ENCODE measurements around the gene EMILIN3.

- no peak for TF ChIP-seq NANOG (IDR thresholded peaks at IDR 0.05; ENCODE audit: insufficient read depth, low read depth, low read length, poor library complexity, severe bottlenecking)
- TF ChIP-seq CTCF (IDR thresholded peaks at IDR 0.05; ENCODE audit: control extremely low read depth in 1 of 3, insufficient read depth in 1 of 3, low read depth in 1 of 3, low read length in 3 of 3), result no peak
- no peak for TF ChIP-seq TCF12 (IDR thresholded peaks at IDR 0.05; ENCODE audit: low read depth, low read length)
- TF ChIP-seq POLR2A (IDR thresholded peaks at IDR 0.05; ENCODE audit: control extremely low read depth in 1 of 2, low read depth in 2 of 2, low read length in 2 of 2), result no peak
- no peak for TF ChIP-seq TAF1 (IDR thresholded peaks at IDR 0.05; ENCODE audit: low read depth, low read length)
- no peak for TF ChIP-seq CEBPB (IDR thresholded peaks at IDR 0.05; ENCODE audit: low read depth, low read length)
- no peak for TF ChIP-seq EGR1 (IDR thresholded peaks at IDR 0.05; ENCODE audit: borderline replicate concordance, low read depth, low read length)
- no peak for TF ChIP-seq POLR2AphosphoS5 (IDR thresholded peaks at IDR 0.05; ENCODE audit: low read depth, low read length)
- no peak for TF ChIP-seq CHD2 (IDR thresholded peaks at IDR 0.05; ENCODE audit: low read length)
- TF ChIP-seq CBX8 (IDR thresholded peaks at IDR 0.05; ENCODE audit: borderline replicate concordance, low read depth, low read length), result no peak
- no peak for TF ChIP-seq TEAD4 (IDR thresholded peaks at IDR 0.05; ENCODE audit: low read depth, low read length)
- TF ChIP-seq EZH2 (IDR thresholded peaks at IDR 0.05; ENCODE audit: low read depth, low read length, severe bottlenecking), result no peak
Observed at GRCh38 chr20:41408156-41408794, 41.7 kb upstream of the EMILIN3 start.

Measured in H1 (cell line).